NCI-H146 treated with DMSO at 0.1 percent for 48 hours (cell line): Measurements from ENCODE around the gene PLCXD3.
"Not testable (repeated sequence)": the region's sequence is repeated elsewhere in the genome, so short reads cannot be mapped to it uniquely, and the experiment has no call there.

Source experiments
- DNase-seq: peaks from one replicate; lab custom pipeline; 2025; ENCODE audit not compliant: unreplicated experiment; lab: John Stamatoyannopoulos, UW

Gene PLCXD3

DNA sequence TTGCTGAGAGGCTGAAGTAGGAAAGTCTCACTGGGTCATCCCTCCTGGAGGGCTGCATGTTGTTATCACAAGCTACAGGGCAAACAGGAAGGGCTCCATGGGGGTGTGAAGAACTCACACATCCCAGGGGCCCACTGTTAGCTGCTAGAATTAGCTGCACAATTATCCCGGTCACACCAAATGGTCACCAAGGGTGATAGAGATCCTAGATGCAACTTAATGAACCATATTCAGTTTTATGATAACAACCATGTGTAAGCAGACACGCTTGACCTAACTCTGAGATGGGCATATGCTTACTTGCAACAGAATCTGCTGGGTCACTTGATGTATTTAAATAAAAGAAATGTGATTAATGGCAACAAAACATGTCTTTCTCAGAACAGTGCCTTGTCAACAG is 153.6 kb downstream of the PLCXD3 start:
- no peak for DNase-seq

DNA sequence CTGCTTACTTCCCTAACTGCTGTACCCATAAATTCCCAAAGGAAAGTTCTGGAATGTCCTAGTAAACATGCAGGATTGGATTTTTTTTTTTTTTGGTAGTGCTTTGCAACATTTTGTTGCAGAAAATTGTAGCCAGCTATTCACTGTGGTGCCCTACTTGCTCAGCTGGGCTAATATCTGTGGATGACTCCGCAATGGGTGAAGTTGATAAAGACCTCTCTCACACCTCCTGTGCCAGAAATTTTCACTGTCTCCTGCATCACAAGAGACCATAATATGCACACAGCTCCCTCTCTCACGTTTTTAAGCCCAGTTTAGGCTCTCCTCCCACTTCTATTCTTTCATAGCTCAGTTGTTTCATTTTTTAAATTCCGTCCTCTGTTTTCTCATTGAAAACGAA is 160.6 kb downstream of the PLCXD3 start:
- DNase-seq = no peak

DNA sequence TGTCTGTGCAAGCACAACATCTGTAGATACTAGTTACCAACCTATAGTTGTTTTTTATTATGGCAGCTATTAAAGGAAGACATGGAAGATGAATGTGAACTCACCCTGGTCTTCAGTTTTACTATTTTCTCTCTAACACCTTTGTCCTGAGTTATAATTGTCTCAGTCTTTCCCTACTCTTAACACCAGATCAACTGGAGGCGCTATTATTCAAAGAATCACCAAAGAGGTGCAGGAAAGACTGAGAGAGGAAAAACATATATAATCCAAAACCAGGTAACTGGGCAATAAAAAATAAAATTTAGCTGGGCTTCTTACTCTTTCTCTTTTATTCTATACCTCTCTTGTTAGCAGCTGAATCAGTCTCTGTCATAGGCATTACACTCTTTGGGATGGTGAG is 162.8 kb downstream of the PLCXD3 start:
- DNase-seq = no peak

DNA sequence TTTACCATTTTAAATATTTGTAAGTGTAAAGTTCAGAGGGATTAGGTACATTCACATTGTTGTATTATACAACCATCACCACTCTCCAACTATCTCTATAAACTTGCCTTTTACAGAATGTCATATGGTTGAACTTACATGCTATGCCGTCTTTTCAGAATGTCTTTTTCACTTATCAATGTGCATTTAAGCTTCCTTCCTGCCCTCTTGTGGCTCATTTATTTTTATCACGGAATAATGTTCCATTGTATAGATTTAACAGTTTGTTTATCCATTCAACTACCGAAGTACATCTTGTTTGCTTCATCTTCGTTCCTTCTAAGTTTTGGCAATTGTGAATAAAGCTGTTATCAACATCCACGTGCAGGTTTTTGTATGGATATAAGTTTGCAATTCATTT is 163.8 kb downstream of the PLCXD3 start:
- DNase-seq = no peak

DNA sequence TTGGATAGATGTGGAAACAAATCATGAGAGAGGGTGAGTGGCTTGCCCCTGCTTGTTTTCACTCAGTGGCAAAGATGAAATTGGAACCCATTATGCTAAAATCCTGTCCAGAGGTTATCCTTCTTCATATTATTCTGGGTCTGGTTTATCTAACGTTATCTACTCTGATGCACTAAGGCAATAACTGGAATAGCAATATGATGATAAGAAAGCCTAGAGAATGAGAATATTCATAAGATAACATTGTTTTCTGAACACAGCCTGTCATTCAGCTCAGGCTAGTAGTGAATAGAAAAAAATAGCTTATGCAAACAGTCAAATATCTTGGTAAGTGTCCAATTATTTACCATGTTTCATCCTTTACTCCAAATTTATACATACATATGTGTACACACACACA is 165.1 kb downstream of the PLCXD3 start:
- DNase-seq = no peak

DNA sequence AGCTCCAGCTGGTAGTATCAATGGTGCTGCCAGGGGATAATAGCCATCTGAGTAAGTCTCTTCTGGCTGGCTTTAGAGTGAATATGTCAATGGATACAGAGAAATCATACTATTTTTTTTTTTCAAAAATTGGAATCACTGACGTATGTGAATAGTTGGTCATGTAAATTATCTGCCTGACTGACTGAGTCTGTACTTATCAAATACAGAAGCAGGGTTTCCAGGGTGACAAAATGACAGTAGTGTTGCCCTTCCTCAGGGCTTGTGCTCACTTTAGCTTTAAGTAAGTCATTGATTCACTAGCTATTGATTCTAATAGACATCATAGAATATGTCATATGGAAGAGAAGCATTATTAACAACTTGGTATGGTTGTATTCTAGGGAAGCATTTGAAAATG is 171.1 kb downstream of the PLCXD3 start:
- no peak for DNase-seq

DNA sequence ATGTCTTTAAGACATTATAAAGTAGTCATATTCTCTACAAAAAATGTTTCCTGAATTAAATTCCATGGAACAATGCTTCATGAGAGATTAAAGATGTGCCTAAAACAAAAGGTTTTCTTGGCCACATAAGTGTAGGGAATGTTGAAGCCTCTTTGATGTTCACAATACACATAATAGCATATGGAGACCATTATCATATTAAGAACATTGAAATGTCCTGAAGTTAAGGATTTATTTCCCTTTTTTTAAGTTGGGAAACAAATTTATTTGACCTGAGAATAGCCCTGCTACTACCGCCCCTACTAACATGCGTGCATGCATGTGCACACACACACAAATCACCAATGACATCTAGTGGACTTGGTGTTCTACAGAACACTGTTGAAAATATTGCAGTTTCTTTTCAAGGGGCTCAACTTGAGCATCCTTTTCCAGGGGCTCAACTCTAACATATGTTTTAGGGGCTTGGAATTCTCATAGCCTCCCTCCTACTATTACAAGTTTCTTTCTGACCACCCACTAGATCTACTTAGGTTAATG is 172.2 kb downstream of the PLCXD3 start:
- no peak for DNase-seq

DNA sequence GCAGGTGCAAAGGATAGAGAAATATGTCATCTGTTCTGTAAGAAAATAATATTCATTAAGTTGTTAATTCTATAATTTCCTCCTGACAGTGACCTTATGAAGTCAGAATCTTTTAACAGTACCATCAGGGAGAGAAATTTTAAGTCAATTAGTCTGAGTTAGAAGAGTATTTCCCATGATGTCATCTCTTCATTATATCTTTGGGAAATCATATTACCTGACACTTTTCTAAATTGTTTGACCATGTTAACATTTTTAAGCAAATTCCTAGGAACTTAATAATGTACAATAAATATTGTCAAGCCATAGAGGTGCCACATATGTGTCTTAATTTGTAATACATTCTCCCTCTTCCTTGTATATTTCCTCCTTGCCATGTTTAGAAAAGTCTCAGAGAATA is 172.7 kb downstream of the PLCXD3 start:
- no peak for DNase-seq

DNA sequence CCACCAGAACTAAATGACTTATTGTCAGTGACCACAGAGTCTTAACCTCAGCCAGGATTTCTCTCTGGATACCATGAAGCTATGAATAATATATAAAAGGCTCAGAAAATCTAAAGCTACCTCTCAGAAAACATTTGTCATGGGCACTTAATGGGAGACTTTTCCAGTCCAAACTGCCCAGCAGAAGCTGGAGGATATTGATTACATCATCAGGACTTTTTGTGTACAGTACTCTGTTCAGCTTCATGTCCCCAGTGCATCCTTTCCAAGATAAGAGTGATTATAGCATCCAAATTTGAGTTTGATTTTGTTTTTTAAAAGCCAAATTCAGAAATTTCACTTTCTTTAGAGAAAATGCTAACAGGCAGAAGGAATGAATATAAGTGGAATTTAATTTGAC is 173.2 kb downstream of the PLCXD3 start:
- no peak for DNase-seq

DNA sequence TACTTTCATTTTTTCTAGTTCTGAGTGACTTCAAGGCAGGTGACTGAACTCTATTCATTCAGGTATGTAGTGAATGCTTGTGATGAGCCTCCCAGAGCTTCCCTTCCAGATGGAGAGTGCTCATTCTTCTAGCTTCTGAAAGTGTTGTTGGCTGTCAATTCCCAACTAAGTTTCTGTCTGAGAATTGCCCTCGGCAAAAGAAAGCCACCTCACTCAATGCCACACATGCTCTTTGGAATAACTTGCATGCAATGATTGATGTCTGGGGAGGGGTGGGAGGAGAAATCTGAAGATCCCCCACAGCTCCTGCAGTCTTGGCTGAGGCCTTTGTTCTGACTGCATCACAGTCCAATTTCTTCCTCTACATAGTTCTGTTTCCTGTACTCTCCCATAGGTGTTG is 173.9 kb downstream of the PLCXD3 start:
- DNase-seq = no peak

DNA sequence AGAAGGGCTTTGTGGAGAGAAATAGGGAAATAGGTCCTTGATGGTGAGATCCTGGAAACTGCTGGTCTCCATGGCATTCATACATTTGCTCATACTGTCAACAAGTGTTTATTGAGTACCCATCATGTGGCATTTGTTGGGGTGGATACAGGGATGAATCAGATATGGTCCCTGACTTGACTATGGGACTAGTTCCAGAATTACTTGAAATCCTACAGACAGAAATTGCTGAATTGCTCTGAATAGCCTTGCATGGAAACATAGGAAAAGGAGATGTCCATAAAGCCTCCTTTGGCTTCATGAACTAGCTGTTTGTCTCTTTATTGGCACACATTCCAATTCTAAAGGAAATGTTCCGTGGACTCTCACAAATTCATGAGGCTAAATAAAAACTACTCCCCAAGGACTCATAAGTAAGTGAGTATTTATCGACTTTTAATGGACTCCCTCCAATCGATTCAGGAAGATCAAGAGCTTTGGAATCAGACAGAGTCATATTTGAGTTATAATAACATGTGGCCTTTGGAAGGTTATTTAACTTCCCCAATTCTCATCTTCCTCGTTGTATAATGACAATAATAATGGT is 174.7 kb downstream of the PLCXD3 start:
- no peak for DNase-seq

DNA sequence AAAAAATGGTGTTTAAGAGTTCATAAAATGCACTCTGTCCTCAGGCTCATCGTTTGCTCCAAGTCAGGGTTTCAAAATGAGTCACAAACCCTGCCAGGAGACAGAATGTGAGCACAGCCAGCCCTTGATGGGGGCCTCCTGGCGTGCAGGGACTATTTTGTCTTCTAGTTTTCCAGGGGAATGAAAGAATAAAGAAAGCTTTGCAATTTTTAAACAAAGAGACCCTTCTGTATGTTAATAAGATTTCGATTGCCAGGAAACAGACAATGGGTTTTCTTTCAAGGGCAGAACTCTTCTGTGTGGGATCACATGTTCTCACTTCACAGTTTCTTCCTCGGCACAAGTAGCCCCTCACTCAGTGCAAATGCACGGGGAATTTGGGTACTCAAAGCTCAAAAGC is 175.6 kb downstream of the PLCXD3 start:
- no peak for DNase-seq

DNA sequence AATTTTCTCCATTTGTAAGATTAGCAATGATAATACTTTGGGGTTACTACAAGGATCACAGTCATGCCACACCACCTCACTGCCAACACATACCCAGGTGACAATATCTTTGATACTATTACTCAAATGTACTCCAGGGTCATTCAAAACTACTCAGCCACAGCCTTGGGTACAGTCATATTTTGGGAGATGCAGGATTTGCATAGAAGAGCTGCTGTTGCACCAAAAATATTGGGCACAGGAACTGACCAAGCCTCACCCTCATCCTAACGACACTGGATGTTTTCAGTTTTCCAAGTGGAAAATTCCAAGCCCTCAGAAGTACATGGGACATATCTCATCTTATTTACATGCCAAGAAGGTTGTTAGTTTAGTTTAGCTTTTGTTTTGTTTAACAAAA is 176.2 kb downstream of the PLCXD3 start:
- DNase-seq = no peak

DNA sequence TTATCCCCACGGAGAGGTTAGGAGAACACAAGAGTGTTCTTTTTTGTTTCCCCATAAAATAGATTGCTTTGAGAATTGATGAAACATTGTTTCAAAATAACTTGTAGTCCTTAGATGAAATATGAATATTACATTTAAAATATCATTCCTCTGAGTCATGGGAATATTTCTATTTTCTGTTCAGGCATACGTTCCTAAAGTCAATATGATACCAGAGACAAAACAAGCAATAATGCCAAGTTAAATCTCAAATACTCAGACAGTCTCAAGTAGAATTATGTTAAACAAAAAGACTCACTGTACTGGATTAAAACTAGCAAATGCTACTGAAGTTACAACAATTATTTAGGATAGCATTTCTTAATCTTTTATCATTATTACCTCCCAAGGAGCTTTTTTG is 185.3 kb downstream of the PLCXD3 start:
- no peak for DNase-seq

DNA sequence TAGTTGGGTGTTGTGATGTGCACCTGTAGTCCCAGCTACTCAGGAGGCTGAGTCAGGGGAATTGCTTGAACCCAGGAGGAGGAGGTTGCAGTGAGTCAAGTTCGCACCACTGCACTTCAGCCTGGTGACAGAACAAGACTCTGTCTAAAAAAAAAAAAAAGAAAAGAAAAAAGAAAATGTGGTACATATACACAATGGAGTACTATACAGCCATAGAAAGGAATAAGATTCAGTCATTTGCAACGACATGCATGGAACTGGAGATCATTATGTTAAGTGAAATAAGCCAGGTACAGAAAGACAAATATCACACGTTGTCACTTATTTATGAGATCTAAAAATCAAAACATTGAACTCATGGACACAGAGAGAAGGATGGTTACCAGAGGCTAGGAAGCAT is 187.6 kb downstream of the PLCXD3 start:
- DNase-seq = not testable (repeated sequence)

DNA sequence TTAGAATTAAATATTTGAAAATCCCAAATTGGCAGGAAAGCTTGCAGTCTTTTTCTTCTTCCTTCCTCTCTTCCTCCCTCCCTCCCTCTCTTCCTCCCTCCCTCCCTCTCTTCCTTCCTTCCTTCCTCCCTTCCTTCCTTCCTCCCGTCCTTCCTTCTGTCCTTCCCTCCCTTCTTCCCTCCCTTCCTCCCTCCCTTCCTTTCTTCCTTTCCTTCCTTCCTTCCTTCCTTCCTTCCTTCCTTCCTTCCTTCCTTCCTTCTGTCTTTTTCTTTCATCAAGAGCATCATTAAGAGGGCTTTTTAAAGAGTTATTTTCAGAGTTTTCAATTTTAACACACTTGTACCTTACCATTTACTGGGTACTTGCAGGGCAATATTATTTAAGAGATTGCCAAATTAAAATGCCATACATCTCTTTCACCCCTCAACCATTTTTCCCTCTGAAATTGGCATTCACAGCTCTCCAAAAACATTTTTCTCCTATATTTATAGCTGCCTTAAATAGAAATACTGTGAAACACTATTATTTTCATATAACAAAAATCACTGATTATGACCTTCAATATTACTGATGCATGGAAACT is 197.8 kb downstream of the PLCXD3 start:
- DNase-seq = no peak

DNA sequence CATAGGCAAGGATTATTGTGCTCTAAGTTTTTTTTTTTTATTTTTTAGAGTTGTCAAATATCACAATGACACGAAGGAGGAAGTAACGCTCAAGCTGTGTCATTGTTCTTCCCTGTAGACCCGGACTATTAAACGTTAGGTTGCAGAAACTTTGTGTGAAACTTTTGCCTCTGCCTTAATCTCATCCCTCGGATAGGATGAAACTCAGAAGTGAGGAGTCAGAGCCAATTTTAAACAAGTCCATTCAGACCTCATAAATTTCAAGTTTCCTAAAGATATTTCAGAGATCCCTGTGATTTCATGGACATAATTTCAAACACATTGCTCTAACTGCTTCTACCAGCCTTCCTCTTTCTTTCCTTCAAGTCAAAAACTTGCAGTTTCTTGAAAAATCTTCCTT is 198.3 kb downstream of the PLCXD3 start:
- no peak for DNase-seq

DNA sequence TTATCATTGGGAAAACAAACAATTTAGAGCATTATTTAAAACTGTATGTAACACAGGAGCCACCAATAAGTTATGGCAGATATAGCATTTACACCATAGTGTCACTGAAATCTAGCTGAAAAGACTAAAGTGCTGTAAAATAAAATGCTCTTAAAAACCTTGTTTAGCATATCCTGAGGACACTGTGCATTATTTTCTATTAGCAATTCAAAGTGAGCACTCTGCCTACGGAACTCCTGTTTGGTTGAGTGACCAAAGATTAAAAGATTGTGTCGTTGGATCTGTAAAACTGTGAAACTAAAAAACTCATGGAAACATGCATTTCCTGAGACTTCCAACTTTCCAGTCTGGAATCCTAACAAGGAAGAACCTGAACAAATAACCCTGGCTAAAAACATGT is 201.1 kb downstream of the PLCXD3 start:
- DNase-seq = no peak

DNA sequence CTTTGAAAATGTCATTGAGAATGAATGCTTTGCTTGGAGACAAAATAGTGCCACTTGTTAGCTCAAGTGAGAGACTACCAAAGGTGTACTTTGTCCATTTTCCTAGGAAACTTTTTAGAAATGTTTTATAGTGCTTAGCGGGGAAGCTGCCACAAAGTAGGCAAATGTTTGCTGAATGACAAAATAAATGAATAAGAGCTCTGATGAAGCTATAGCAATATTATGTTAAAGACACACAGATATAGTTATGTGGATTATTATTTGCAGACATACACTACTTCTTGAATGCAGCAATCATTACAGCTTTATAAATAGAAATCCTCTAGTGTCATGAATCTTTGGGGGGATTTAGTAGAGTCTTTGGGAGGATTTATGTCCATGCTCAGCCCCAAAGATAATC is 204.4 kb downstream of the PLCXD3 start:
- DNase-seq = no peak

DNA sequence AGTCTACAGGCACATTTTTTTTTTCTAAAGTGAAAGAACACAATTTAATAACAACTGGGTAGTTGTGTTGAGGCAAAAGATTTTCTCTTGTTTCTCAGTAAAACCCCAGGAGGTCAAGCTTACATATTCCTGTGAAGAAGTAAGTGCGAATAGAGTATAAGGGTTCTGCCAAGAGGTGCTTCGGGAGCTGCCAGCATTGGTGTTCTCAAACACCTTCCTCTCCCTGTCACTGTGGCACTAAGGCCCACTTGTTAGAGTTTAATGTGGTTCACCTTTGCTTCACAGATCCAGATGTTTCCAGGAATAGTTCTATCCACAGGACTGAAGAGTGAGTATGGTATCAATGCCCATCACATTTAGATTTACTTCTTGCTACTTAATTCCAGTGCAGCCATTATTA is 205.3 kb downstream of the PLCXD3 start:
- no peak for DNase-seq

DNA sequence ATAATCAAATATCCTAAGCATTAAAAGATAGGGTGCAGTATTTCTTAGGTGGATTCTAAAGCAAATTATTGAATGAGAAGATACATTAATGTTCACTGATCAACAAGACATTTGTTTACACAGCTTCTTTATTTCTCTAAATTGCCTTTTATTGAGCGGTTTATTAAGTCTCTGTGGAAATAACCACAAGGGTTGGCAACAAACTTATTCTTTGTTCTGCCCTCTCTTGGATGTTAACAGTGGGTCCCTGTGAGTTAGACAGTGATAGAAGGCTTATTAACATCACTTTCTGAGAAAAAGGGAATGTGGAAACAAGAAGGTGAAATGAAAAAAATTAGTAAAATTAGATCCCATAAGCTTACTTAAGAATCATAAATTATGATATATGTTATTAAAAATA is 214.3 kb downstream of the PLCXD3 start:
- DNase-seq = no peak

DNA sequence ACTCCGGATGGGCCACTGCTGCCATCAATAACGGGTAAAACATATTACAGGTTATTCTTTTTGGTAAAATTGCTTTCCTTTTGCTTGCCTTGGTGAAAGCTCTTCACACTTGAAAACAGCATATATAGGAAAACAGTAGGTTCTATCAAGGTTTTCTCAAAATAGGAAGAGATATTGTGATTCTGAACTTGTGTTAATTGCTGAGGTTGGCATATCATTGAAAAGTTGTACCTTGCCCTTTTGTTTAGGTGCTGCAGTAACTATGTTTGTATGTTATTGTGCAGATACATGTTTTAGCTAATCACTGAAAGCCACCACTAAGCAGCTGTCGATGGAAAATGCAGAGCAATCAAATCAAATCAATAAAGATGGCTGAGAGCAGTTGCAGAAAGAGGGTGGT is 219.1 kb downstream of the PLCXD3 start:
- DNase-seq = no peak

DNA sequence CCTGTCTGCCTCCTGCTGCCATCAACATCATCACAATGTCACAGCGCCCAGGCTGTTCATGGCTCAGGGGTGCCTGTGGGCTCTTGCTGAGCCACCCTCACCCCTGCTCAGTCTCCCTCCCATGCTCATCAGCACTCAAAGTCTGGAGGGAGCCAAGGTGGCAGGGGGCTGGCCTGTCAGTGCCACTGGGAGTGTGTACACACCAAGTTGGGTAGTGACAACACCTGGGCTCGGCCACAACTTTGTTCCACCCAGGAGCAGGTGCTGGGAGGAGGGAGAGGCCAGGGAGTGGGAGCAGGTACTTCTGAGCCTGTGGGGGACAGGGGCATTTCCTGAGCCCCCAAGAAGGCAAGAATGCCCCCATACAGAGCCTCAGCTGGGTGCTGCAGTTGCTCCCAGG is 219.6 kb downstream of the PLCXD3 start:
- DNase-seq = no peak
